Ishikawa (cell line): ENCODE results near the gene NOXO1.

Experiments used
- CEBPB ChIP-seq: IDR thresholded peaks from 2 replicates; pipeline ENCODE4 v1.6.1; 2012
- CREB1 ChIP-seq: IDR thresholded peaks from 2 replicates; pipeline ENCODE4 v1.6.1; 2012; ENCODE audit warnings: low read depth
- EP300 ChIP-seq: IDR thresholded peaks from 2 replicates; pipeline ENCODE4 v1.6.1; 2012; ENCODE audit warnings: borderline replicate concordance
- FOXM1 ChIP-seq: IDR thresholded peaks from 2 replicates; pipeline ENCODE4 v1.6.1; 2012; ENCODE audit warnings: low read depth, borderline replicate concordance
- NFIC ChIP-seq: IDR thresholded peaks from 2 replicates; pipeline ENCODE4 v1.6.1; 2012
- RAD21 ChIP-seq: IDR thresholded peaks from 2 replicates; pipeline ENCODE4 v1.6.1; 2012; ENCODE audit warnings: low read depth
- REST ChIP-seq: IDR thresholded peaks from 2 replicates; pipeline ENCODE4 v1.6.1; 2012; ENCODE audit warnings: low read depth, mild to moderate bottlenecking
- TAF1 ChIP-seq: IDR thresholded peaks from 2 replicates; pipeline ENCODE4 v1.6.1; 2012; ENCODE audit warnings: low read depth, mild to moderate bottlenecking
- TCF12 ChIP-seq: IDR thresholded peaks from 2 replicates; pipeline ENCODE4 v1.6.1; 2012; ENCODE audit warnings: low read depth
- YY1 ChIP-seq: IDR thresholded peaks from 2 replicates; pipeline ENCODE4 v1.6.1; 2012; ENCODE audit warnings: low read depth

GRCh38 chr16:2019518-2019920 is 38.2 kb upstream of the NOXO1 start, which contains the start of gene NPW:
- TF ChIP-seq TAF1 (no peak), EP300 (no peak), TCF12 (no peak), CEBPB (no peak), RAD21 (no peak), CREB1 (no peak), REST (no peak), FOXM1 (no peak), YY1 (no peak), NFIC (no peak)
